Muscle of leg (tissue), 11 donors: ENCODE measurements around the gene RGP1. TPM values are rescaled to one million over a fixed set of nuclear protein-coding genes. Genes with fewer than 3 reads are reported as not detected.

Source experiments
- DNase-seq: peaks from one replicate; pipeline ENCODE4 v3.0.0; 2013
- H3K27ac ChIP-seq: one replicate; pipeline ENCODE4 v1.5.1; 2013; ENCODE audit warnings: mild to moderate bottlenecking, low read length, control low read depth
- H3K27me3 ChIP-seq: one replicate; pipeline ENCODE4 v1.6.1; 2013; ENCODE audit warnings: low read length; ENCODE audit not compliant: control insufficient read depth, insufficient read depth
- H3K36me3 ChIP-seq: one replicate; pipeline ENCODE4 v1.6.1; 2013; ENCODE audit warnings: low read length; ENCODE audit not compliant: control insufficient read depth, insufficient read depth
- H3K4me1 ChIP-seq: one replicate; pipeline ENCODE4 v1.6.1; 2013; ENCODE audit warnings: low read length; ENCODE audit not compliant: control insufficient read depth, insufficient read depth
- H3K4me3 ChIP-seq: one replicate; pipeline ENCODE4 v1.5.1; 2013; ENCODE audit warnings: low read length, control low read depth
- H3K9me3 ChIP-seq: replicated peaks from 2 replicates; pipeline ENCODE4 v1.6.1; 2013; ENCODE audit warnings: low read depth, low read length; ENCODE audit not compliant: control insufficient read depth
- WGBS: methylation state at CpG from one replicate; pipeline ENCODE4 v1.1.5; 2013; ENCODE audit warnings: missing lambda C conversion rate; ENCODE audit not compliant: insufficient coverage; 5-methylcytosine and 5-hydroxymethylcytosine counted together
- polyA plus RNA-seq, 8 donors: library from polyadenylated mRNA; unstranded; fragments of 120-200 nt; gene quantifications; one replicate each; pipeline versions ENCODE4 v1.2.1 to v1.2.3, GENCODE V29; 2013; ENCODE audit warnings: inconsistent platforms in 1 of 8, low replicate concordance in 1 of 8; ENCODE audit not compliant: insufficient read length in 8 of 8, insufficient read depth in 1 of 8
- total RNA-seq: library from RNA; stranded (reverse); fragments of 120-200 nt; gene quantifications from one replicate; pipeline ENCODE4 v1.2.4, GENCODE V29; 2013

The RGP1 gene
- total and polyA plus RNA-seq, 9 donors, result 11.4 to 23.6 (median 19.6) TPM

GRCh38 chr9:35731415-35732184 lies 17.5 kb upstream of the RGP1 start:
- Histone ChIP-seq H3K4me3 (peak overlapping the region; percentile 84), H3K4me1 (peaks cover 52% of the 10 kb centered on the region), H3K27me3 (no peaks in the 10 kb centered on the region), H3K36me3 (peaks cover 38% of the 10 kb centered on the region), H3K27ac (peak overlapping the region; percentile 98), H3K9me3 (no peaks in the 10 kb centered on the region)
- WGBS, result under 1% methylated on average over 45 of the region's 47 CpGs
- DNase-seq, result no peak

GRCh38 chr9:35732185-35732799 lies 16.8 kb upstream of the RGP1 start, which contains the start of the genes CREB3 and TLN1:
CREB3 (plus strand) TSS chr9:35732666; CDS start chr9:35732773, 107 bp downstream.
TLN1 (minus strand) TSS chr9:35732195; CDS start chr9:35725694, 6,501 bp downstream.
- Histone ChIP-seq H3K36me3 (peaks cover 44% of the 10 kb centered on the region), H3K4me3 (peak within 1 kb of the TSS; percentile 84), H3K27ac (peak within 1 kb of the TSS; percentile 98), H3K4me1 (peaks cover 46% of the 10 kb centered on the region), H3K9me3 (no peaks in the 10 kb centered on the region), H3K27me3 (no peaks in the 10 kb centered on the region)
- WGBS, result 0% methylated on average over 47 of the region's 49 CpGs
- DNase-seq, result peak; percentile 99

- Histone ChIP-seq H3K9me3 (no peaks in the 10 kb centered on the region), H3K4me3 (peak overlapping the region; percentile 84), H3K27ac (peak overlapping the region; percentile 98), H3K4me1 (peaks cover 39% of the 10 kb centered on the region), H3K27me3 (no peaks in the 10 kb centered on the region), H3K36me3 (peaks cover 47% of the 10 kb centered on the region)
- 0% methylated on average over 5 of the region's 14 CpGs for WGBS
- DNase-seq, result peak; percentile 54
These were observed 16.1 kb upstream of the RGP1 start for GRCh38 chr9:35732800-35733541.

- no peak for DNase-seq
- no peaks in the 10 kb centered on the region for H3K27me3 ChIP-seq
- no peak overlapping the region for H3K4me3 ChIP-seq
- H3K9me3 ChIP-seq, result no peaks in the 10 kb centered on the region
- peaks cover 29% of the 10 kb centered on the region for H3K4me1 ChIP-seq
- no CpG with 5 or more reads among the region's 3 CpGs for WGBS
- peaks cover 54% of the 10 kb centered on the region for H3K36me3 ChIP-seq
- H3K27ac ChIP-seq, result no peak overlapping the region
These were observed 15.0 kb upstream of the RGP1 start for GRCh38 chr9:35734096-35734495.

GRCh38 chr9:35736201-35736633 lies 12.9 kb upstream of the RGP1 start:
- H3K36me3 ChIP-seq, result peaks cover 67% of the 10 kb centered on the region

GRCh38 chr9:35737143-35737542 lies 11.9 kb upstream of the RGP1 start:
- no peak overlapping the region for H3K27ac ChIP-seq
- WGBS, result 77% methylated on average over 4 of the region's 7 CpGs
- DNase-seq, result no peak
- no peaks in the 10 kb centered on the region for H3K27me3 ChIP-seq
- H3K4me1 ChIP-seq, result peaks cover 7% of the 10 kb centered on the region
- no peak overlapping the region for H3K4me3 ChIP-seq
- peaks cover 76% of the 10 kb centered on the region for H3K36me3 ChIP-seq
- H3K9me3 ChIP-seq, result no peaks in the 10 kb centered on the region

More at GRCh38 chr9:35736201-35736633, 12.9 kb upstream of the RGP1 start:
- 49% methylated on average over 4 of the region's 5 CpGs for WGBS
- Histone ChIP-seq H3K4me1 (peaks cover 8% of the 10 kb centered on the region), H3K4me3 (no peak overlapping the region), H3K27me3 (no peaks in the 10 kb centered on the region), H3K9me3 (no peaks in the 10 kb centered on the region), H3K27ac (no peak overlapping the region)
- DNase-seq, result peak; percentile 73

GRCh38 chr9:35738186-35738585 lies 10.9 kb upstream of the RGP1 start:
- H3K4me1 ChIP-seq, result peaks cover 1% of the 10 kb centered on the region
- 83% methylated on average over 4 of the region's 4 CpGs for WGBS
- DNase-seq, result no peak
- peaks cover 82% of the 10 kb centered on the region for H3K36me3 ChIP-seq
- no peak overlapping the region for H3K4me3 ChIP-seq
- no peak overlapping the region for H3K27ac ChIP-seq
- H3K27me3 ChIP-seq, result no peaks in the 10 kb centered on the region
- no peaks in the 10 kb centered on the region for H3K9me3 ChIP-seq

- Histone ChIP-seq H3K27me3 (no peaks in the 10 kb centered on the region), H3K27ac (no peak overlapping the region), H3K4me3 (no peak overlapping the region), H3K9me3 (no peaks in the 10 kb centered on the region), H3K4me1 (no peaks in the 10 kb centered on the region), H3K36me3 (peaks cover 89% of the 10 kb centered on the region)
- 97% methylated on average over 3 of the region's 7 CpGs for WGBS
- no peak for DNase-seq
These were observed 10.2 kb upstream of the RGP1 start for GRCh38 chr9:35738924-35739323.

GRCh38 chr9:35740243-35740642 lies 8.8 kb upstream of the RGP1 start:
- no peaks in the 10 kb centered on the region for H3K4me1 ChIP-seq
- no peaks in the 10 kb centered on the region for H3K9me3 ChIP-seq
- H3K36me3 ChIP-seq, result peaks cover 92% of the 10 kb centered on the region
- no peak overlapping the region for H3K4me3 ChIP-seq
- DNase-seq, result no peak
- H3K27me3 ChIP-seq, result no peaks in the 10 kb centered on the region
- no peak overlapping the region for H3K27ac ChIP-seq
- WGBS, result 93% methylated on average over 3 of the region's 6 CpGs

- peaks cover 9% of the 10 kb centered on the region for H3K4me1 ChIP-seq
- DNase-seq, result no peak
- no peaks in the 10 kb centered on the region for H3K9me3 ChIP-seq
- no peaks in the 10 kb centered on the region for H3K27me3 ChIP-seq
- peaks cover 84% of the 10 kb centered on the region for H3K36me3 ChIP-seq
- no peak overlapping the region for H3K4me3 ChIP-seq
- 88% methylated on average over 4 of the region's 7 CpGs for WGBS
- H3K27ac ChIP-seq, result no peak overlapping the region
These were observed 7.3 kb upstream of the RGP1 start for GRCh38 chr9:35741740-35742139.
